Fibroblast of the aortic adventitia (primary cell): ENCODE results near the gene YBX3. TPM values are rescaled to one million over a fixed set of nuclear protein-coding genes. Genes with fewer than 3 reads are reported as not detected.

Source experiments
- DNase-seq: peaks from one replicate; pipeline ENCODE4 v3.0.0-alpha.2; 2010; ENCODE audit warnings: low read depth
- H3K4me3 ChIP-seq: 2 replicates; pipeline ENCODE4 v1.5.1; 2011; ENCODE audit warnings: low read depth, mild to moderate bottlenecking, control low read depth, low read length, moderate library complexity
- total RNA-seq: library from RNA; depleted of rRNA; stranded (reverse); fragments of >200 nt; gene quantifications from 2 replicates; pipeline ENCODE4 v1.2.3, GENCODE V29; 2012; ENCODE audit warnings: low replicate concordance
- TF ChIP-seq, protein P1 (sequence below): IDR thresholded peaks from 2 replicates; pipeline ENCODE4 v1.5.1; 2011; ENCODE audit warnings: mild to moderate bottlenecking, low read length, control low read depth, inconsistent platforms; ENCODE audit not compliant: insufficient read depth

YBX3 gene
- total RNA-seq, 1 donor: 139 TPM

DNA sequence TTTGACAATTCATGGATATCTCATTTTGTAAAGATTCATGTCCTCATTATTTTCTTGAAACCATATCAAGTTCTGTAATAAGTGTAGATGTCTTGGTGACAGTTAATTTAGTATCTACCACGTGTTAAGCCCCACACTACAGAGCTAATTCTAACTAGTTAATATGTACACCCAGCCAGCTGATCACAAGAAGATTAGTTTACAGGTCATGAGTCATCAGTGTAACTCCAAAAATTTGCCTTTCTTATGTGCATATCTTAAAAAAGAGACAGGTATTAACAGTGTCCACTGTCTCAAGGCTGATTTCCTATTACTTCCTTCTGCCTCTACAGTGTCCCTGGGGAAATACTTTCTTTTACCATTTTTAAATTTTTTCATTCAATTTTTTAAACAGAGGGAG is 13.3 kb upstream of the YBX3 start:
- H3K4me3 ChIP-seq: no peak overlapping the region
- TF ChIP-seq, protein P1, sequence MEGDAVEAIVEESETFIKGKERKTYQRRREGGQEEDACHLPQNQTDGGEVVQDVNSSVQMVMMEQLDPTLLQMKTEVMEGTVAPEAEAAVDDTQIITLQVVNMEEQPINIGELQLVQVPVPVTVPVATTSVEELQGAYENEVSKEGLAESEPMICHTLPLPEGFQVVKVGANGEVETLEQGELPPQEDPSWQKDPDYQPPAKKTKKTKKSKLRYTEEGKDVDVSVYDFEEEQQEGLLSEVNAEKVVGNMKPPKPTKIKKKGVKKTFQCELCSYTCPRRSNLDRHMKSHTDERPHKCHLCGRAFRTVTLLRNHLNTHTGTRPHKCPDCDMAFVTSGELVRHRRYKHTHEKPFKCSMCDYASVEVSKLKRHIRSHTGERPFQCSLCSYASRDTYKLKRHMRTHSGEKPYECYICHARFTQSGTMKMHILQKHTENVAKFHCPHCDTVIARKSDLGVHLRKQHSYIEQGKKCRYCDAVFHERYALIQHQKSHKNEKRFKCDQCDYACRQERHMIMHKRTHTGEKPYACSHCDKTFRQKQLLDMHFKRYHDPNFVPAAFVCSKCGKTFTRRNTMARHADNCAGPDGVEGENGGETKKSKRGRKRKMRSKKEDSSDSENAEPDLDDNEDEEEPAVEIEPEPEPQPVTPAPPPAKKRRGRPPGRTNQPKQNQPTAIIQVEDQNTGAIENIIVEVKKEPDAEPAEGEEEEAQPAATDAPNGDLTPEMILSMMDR: no peak
- no peak for DNase-seq

DNA sequence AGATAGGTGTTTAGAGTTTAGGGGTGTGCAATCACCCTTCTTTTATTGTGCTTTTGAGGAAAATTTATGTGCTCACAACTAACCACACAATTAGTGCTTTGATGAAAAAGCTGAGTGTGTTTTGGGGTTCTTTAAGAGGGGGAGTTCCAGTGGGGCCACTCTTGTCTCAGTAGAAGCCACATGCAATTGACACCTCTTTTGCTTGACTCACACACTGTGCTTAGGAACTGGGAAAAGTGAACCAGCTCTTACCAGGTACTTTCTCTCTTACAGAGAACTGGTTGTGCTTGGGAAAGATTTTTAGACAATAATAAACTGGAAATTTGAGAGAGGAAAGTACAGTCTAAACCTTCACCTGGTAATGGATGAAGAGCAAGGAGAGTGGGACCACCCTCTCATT is 12.3 kb upstream of the YBX3 start:
- H3K4me3 ChIP-seq: no peak overlapping the region
- TF ChIP-seq, protein P1: no peak
- no peak for DNase-seq

DNA sequence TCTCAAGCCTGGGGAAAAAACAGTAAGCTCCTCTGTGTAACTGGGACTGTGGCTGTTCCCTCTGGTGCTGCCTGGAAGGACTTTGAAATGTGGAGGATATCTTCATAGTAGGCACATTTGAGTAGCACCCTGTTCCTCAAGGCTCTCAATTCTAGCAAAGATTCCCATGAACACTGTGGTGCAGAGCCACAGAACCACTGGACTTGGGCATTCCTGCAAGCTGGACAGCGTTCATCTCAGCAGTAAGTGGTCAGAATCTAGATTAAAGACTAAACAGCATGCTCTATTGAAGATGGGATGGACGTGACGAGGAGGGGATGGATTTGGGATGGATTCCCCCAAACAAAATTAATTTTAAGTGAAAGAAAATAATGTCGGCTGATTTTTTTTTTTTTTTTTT is 9.4 kb upstream of the YBX3 start:
- TF ChIP-seq, protein P1: no peak

DNA sequence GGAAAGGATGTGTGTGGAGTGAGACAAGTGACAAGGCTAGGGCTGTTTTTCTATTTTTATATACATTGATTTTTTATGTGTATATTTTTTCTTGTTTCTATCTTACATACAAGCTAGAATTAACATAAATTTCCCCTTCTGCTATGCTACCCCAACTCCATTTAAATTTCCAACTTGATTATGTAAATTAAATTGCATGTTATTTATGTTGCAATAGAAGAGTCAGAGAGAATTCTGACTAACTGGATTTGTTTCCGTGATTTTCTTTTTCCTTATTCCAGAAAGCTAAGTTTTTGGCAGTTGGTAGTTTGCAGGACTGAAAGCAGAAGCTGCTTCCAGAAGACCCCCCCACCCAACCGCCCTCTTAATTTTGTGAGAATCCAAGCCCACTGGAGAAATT is 8.9 kb upstream of the YBX3 start:
- no peak overlapping the region for H3K4me3 ChIP-seq
- TF ChIP-seq, protein P1: no peak
- DNase-seq: no peak

More for the DNA sequence above, 9.4 kb upstream of the YBX3 start:
- DNase-seq: no peak
- no peak overlapping the region for H3K4me3 ChIP-seq

DNA sequence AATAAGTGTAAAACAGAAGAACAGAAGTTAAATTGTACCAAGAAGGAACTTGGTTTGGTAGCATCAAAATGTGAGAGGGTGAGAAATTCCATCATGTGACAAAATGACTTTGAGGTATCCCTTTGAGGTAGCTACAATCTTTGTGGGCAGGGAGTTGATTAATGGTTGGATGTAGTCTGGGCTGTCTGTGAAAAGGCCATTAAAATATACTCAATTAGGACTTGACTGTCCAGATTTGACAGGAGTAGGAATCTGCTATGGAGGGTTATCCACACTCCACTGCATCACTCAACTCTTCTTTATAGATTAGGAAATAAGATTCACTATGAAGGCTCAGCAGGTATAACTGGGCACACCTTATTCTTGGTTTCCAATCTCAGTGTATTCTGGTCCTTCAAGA is 7.4 kb upstream of the YBX3 start:
- TF ChIP-seq, protein P1: no peak
- DNase-seq: no peak
- no peak overlapping the region for H3K4me3 ChIP-seq

DNA sequence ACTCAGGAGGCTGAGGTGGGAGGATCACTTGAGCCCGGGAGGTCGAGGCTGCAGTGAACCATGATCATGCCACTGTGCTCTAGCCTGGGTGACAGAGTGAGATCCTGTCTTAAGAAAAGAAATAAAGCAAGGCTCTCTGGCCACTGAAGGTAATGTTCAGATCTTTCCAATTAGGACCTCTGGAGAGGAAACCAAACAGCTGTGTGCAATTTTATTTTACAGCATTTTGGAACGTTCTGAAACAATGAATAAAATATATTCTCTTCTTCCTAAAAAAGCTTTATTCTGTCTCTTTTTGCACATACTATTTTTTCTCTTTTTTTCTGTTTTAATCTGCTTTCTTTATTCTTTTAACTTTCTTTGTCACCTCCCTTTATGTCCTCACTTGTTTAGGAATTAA is 5.0 kb upstream of the YBX3 start:
- no peak for DNase-seq
- no peak overlapping the region for H3K4me3 ChIP-seq
- TF ChIP-seq, protein P1: no peak

DNA sequence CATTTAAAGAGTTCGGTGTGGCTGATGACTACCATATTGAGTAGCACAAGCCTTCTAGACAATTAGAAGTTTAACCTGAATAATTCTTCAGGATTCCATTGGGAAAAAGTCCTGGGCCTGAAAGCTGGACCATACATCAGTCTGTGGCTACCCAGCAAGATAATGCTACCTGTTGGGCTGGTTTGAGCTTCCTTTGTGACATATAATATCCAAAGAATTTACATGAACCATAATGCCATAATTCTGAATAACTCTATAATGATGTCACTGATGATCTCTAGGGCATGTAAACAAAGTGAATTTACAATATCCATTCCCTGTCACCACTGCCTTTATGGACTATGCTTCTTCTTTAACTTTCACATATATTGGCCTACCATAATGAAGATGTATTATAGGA is 3.8 kb upstream of the YBX3 start:
- no peak overlapping the region for H3K4me3 ChIP-seq
- no peak for DNase-seq
- TF ChIP-seq, protein P1: no peak
